GM12878 (cell line): ENCODE results near the gene C1S. TPM values are rescaled to one million over a fixed set of nuclear protein-coding genes. Genes with fewer than 3 reads are reported as not detected.

Source experiments
- ATAC-seq: fragments of 200-7000 bp; cut with Tn5 transposase; 3 replicates; pipeline ENCODE4 v1.9.1; 2020; ENCODE audit warnings: mild to moderate bottlenecking, moderate library complexity
- BruUV-seq: library from RNA; stranded (reverse); fragments of 400-500 nt; replicated peaks from 2 replicates; lab custom pipeline; 2021; lab: Mats Ljungman, UMichigan
- CTCF ChIA-PET: fragments of 300-600 bp; sonication (Branson Sonifier 250); formaldehyde crosslinking; extraction: SDS; loops from one replicate; lab custom pipeline; 2021; ENCODE audit warnings: inconsistent platforms; lab: Yijun Ruan, JAX
- POLR2A ChIA-PET: fragments of 350-600 bp; formaldehyde crosslinking; extraction: SDS; loops from one replicate; lab custom pipeline; 2021; ENCODE audit warnings: inconsistent platforms; lab: Charles Lee
- RAD21 ChIA-PET: fragments of 300-600 bp; sonication (Branson Sonifier 250); formaldehyde crosslinking; loops from one replicate; lab custom pipeline; 2023; ENCODE audit warnings: antibody characterized with exemption; ENCODE audit not compliant: unreplicated experiment; lab: Charles Lee
- SMC1A ChIA-PET: fragments of 300-600 bp; sonication (Branson Sonifier 250); formaldehyde crosslinking; loops from one replicate; lab custom pipeline; 2023; ENCODE audit not compliant: unreplicated experiment, uncharacterized antibody; lab: Charles Lee
- DNase-seq: peaks from one replicate; pipeline ENCODE4 v3.0.0-alpha.2; 2011; ENCODE audit warnings: low read depth, low spot score
- FAIRE-seq: peaks from 3 replicates; lab custom pipeline; 2011; peaks lifted over from hg19 to GRCh38; lab: Jason Lieb, UNC
- H2AFZ ChIP-seq: 2 replicates; pipeline ENCODE4 v1.6.0; 2011; ENCODE audit warnings: low read depth, low read length, control low read depth; ENCODE audit not compliant: control insufficient read depth
- H3K27ac ChIP-seq: 2 replicates; pipeline ENCODE4 v1.5.1; 2011; ENCODE audit warnings: control low read depth; ENCODE audit not compliant: control insufficient read depth, insufficient read depth
- H3K27me3 ChIP-seq, 2 experiments: replicated peaks in 1 of 2; 2 replicates each; pipeline versions ENCODE4 v1.6.0 to v1.6.1; 2011; ENCODE audit warnings: low read length in 1 of 2; ENCODE audit not compliant: control insufficient read depth in 2 of 2, insufficient read depth in 2 of 2
- H3K36me3 ChIP-seq, 2 experiments: 2 replicates each; pipeline ENCODE4 v1.5.1; 2011; ENCODE audit warnings: low read length in 1 of 2; ENCODE audit not compliant: control insufficient read depth in 2 of 2, insufficient read depth in 2 of 2
- H3K4me1 ChIP-seq: 2 replicates; pipeline ENCODE4 v1.6.1; 2011; ENCODE audit warnings: mild to moderate bottlenecking, low read length, moderate library complexity, mixed read lengths; ENCODE audit not compliant: control insufficient read depth, insufficient read depth
- H3K4me2 ChIP-seq: 2 replicates; pipeline ENCODE4 v1.6.0; 2011; ENCODE audit warnings: control low read depth; ENCODE audit not compliant: control insufficient read depth, insufficient read depth
- H3K4me3 ChIP-seq: fragments of 200-600 bp; sonication (generic); 2 replicates; pipeline ENCODE4 v1.5.1; 2016
- H3K79me2 ChIP-seq: 2 replicates; pipeline ENCODE4 v1.6.0; 2011; ENCODE audit warnings: low read length; ENCODE audit not compliant: control insufficient read depth, insufficient read depth
- H3K9ac ChIP-seq: 2 replicates; pipeline ENCODE4 v1.8.0; 2011; ENCODE audit warnings: low read length, control low read depth, mixed read lengths; ENCODE audit not compliant: control insufficient read depth, insufficient read depth
- H3K9me3 ChIP-seq: replicated peaks from 3 replicates; pipeline ENCODE4 v1.5.1; 2011; ENCODE audit warnings: mild to moderate bottlenecking, low read length; ENCODE audit not compliant: control insufficient read depth, insufficient read depth
- H4K20me1 ChIP-seq: 2 replicates; pipeline ENCODE4 v1.6.0; 2011; ENCODE audit not compliant: control insufficient read depth, insufficient read depth
- EGR1 ChIP-seq, 2 experiments: IDR thresholded peaks; 1 replicate in 1 of 2; 2 replicates in 1 of 2; pipeline ENCODE4 v1.6.1; 2011 to 2012; ENCODE audit warnings: low read depth in 2 of 2, low read length in 2 of 2, borderline replicate concordance in 1 of 2, mild to moderate bottlenecking in 1 of 2, moderate library complexity in 1 of 2
- IKZF1 ChIP-seq: fragments of 450-650 bp; conservative IDR thresholded peaks from 2 replicates; pipeline ENCODE4 v1.6.1; 2017; ENCODE audit warnings: antibody characterized with exemption, mild to moderate bottlenecking
- MTA2 ChIP-seq: fragments of 450-650 bp; IDR thresholded peaks from 2 replicates; pipeline ENCODE4 v1.6.1; 2016; ENCODE audit warnings: low read depth, mild to moderate bottlenecking, moderate library complexity
- MXI1 ChIP-seq: fragments of 150-350 bp; IDR thresholded peaks from 2 replicates; pipeline ENCODE4 v1.6.1; 2011; ENCODE audit warnings: low read depth, mild to moderate bottlenecking, inconsistent platforms, low read length, improper control_type of control experiment
- RFX5 ChIP-seq: IDR thresholded peaks from 2 replicates; pipeline ENCODE4 v1.6.1; 2011; ENCODE audit warnings: low read depth, low read length, improper control_type of control experiment
- SMAD1 ChIP-seq: fragments of 450-650 bp; IDR thresholded peaks from 2 replicates; pipeline ENCODE4 v1.6.1; 2018; ENCODE audit warnings: mild to moderate bottlenecking, low read depth; ENCODE audit not compliant: partially characterized antibody
- STAT1 ChIP-seq: fragments of 450-650 bp; conservative IDR thresholded peaks from 2 replicates; pipeline ENCODE4 v1.6.1; 2014; ENCODE audit warnings: antibody characterized with exemption, mild to moderate bottlenecking
- whole genome bisulfite sequencing: methylation state at CpG from one replicate; pipeline ENCODE4 v1.1.6; 2016; ENCODE audit warnings: low lambda C conversion rate; ENCODE audit not compliant: insufficient replicate concordance, insufficient coverage; ENCODE audit errors: missing lambda C conversion rate; 5-methylcytosine and 5-hydroxymethylcytosine counted together
- in situ Hi-C: fragments of 300-500 bp; cut with MboI; formaldehyde crosslinking; loops from 9 replicates; pipeline ENCODE4 v1.14.3; 2018; ENCODE audit warnings: mixed read lengths
- intact Hi-C: fragments of 100-400 bp; cut with micrococcal nuclease; formaldehyde crosslinking; loops from one replicate; pipeline ENCODE4 v1.14.2; 2022; ENCODE audit not compliant: unreplicated experiment
- polyA plus RNA-seq, 11 experiments: library from polyadenylated mRNA; depleted of rRNA in 4 of 11; unstranded in 6 of 11; stranded (reverse) in 5 of 11; fragments of >200 nt; fragmentation: Nextera tagmentation in 4 of 11; fragmentation: Illumina TruSeq in 1 of 11; extraction: Ambion mirVana in 4 of 11; extraction: Trizol in 1 of 11; gene quantifications; 1 replicate in 1 of 11; 2 replicates in 10 of 11; pipeline versions ENCODE4 v1.2.1 to v1.2.3, GENCODE V29; 2011 to 2016; ENCODE audit warnings: inconsistent platforms in 2 of 11, missing spikeins in 2 of 11, low read depth in 1 of 11
- total RNA-seq, 4 experiments: library from RNA; depleted of rRNA in 3 of 4; stranded (reverse); fragments of >200 nt in 3 of 4; fragmentation: Illumina TruSeq in 1 of 4; extraction: Trizol in 1 of 4; gene quantifications; 2 replicates each; pipeline versions ENCODE4 v1.2.1 to v1.2.3, GENCODE V29; 2013 to 2021
- TF ChIP-seq, protein P1 (sequence below): fragments of 450-650 bp; IDR thresholded peaks from 2 replicates; pipeline ENCODE4 v1.6.1; 2017; ENCODE audit warnings: antibody characterized with exemption, mild to moderate bottlenecking, moderate library complexity
- TF ChIP-seq, protein P2 (sequence below): fragments of 450-650 bp; IDR thresholded peaks from 2 replicates; pipeline ENCODE4 v1.6.1; 2016; ENCODE audit warnings: mild to moderate bottlenecking, moderate library complexity, borderline replicate concordance

C1S gene
- total and polyA plus RNA-seq, 10 of the 15 experiments (the other 5 are each of a cell fraction or from before 2014, with no cell fraction given): 0.10 to 1.4 (median 0.42) TPM

DNA sequence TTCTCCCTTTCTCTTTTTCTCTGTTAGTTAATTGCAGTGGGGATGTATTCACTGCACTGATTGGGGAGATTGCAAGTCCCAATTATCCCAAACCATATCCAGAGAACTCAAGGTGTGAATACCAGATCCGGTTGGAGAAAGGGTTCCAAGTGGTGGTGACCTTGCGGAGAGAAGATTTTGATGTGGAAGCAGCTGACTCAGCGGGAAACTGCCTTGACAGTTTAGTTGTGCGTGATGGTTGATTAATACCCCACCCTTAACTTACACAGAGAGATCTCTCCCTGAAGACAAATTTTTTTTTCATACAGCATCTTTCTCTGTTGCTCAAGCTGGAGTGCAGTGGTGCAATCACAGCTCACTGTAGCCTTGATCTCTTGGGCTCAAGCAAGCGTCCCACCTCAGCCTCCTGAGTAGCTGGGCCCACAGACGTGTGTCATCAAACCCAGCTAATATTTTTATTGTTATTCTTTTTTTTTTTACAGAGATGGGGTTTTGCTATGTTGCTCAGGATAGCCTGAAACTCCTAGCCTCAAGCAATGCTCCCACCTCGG lies 4.6 kb downstream of the C1S start:
- Histone ChIP-seq H2AFZ (no peak overlapping the region), H3K4me2 (no peak overlapping the region), H3K27me3 (peaks cover 0 to 3% of the 10 kb centered on the region in 2 experiments; a peak in 2 of 4 replicates), H3K36me3 (no peaks in the 10 kb centered on the region), H3K79me2 (no peaks in the 10 kb centered on the region), H3K9ac (no peak overlapping the region), H3K27ac (no peak overlapping the region), H3K4me1 (no peaks in the 10 kb centered on the region), H3K4me3 (no peak overlapping the region), H4K20me1 (no peaks in the 10 kb centered on the region; the same call in 1 of the 2 replicates), H3K9me3 (no peaks in the 10 kb centered on the region)
- TF ChIP-seq MXI1 (no peak), SMAD1 (no peak), RFX5 (no peak), EGR1 (IDR thresholded peaks at IDR 0.05; ENCODE audit: borderline replicate concordance in 1 of 2, low read depth in 2 of 2, low read length in 2 of 2) (no peak), IKZF1 (no peak), STAT1 (no peak), MTA2 (no peak)
- TF ChIP-seq, protein P1, sequence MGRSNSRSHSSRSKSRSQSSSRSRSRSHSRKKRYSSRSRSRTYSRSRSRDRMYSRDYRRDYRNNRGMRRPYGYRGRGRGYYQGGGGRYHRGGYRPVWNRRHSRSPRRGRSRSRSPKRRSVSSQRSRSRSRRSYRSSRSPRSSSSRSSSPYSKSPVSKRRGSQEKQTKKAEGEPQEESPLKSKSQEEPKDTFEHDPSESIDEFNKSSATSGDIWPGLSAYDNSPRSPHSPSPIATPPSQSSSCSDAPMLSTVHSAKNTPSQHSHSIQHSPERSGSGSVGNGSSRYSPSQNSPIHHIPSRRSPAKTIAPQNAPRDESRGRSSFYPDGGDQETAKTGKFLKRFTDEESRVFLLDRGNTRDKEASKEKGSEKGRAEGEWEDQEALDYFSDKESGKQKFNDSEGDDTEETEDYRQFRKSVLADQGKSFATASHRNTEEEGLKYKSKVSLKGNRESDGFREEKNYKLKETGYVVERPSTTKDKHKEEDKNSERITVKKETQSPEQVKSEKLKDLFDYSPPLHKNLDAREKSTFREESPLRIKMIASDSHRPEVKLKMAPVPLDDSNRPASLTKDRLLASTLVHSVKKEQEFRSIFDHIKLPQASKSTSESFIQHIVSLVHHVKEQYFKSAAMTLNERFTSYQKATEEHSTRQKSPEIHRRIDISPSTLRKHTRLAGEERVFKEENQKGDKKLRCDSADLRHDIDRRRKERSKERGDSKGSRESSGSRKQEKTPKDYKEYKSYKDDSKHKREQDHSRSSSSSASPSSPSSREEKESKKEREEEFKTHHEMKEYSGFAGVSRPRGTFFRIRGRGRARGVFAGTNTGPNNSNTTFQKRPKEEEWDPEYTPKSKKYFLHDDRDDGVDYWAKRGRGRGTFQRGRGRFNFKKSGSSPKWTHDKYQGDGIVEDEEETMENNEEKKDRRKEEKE: no peak
- TF ChIP-seq, protein P2, sequence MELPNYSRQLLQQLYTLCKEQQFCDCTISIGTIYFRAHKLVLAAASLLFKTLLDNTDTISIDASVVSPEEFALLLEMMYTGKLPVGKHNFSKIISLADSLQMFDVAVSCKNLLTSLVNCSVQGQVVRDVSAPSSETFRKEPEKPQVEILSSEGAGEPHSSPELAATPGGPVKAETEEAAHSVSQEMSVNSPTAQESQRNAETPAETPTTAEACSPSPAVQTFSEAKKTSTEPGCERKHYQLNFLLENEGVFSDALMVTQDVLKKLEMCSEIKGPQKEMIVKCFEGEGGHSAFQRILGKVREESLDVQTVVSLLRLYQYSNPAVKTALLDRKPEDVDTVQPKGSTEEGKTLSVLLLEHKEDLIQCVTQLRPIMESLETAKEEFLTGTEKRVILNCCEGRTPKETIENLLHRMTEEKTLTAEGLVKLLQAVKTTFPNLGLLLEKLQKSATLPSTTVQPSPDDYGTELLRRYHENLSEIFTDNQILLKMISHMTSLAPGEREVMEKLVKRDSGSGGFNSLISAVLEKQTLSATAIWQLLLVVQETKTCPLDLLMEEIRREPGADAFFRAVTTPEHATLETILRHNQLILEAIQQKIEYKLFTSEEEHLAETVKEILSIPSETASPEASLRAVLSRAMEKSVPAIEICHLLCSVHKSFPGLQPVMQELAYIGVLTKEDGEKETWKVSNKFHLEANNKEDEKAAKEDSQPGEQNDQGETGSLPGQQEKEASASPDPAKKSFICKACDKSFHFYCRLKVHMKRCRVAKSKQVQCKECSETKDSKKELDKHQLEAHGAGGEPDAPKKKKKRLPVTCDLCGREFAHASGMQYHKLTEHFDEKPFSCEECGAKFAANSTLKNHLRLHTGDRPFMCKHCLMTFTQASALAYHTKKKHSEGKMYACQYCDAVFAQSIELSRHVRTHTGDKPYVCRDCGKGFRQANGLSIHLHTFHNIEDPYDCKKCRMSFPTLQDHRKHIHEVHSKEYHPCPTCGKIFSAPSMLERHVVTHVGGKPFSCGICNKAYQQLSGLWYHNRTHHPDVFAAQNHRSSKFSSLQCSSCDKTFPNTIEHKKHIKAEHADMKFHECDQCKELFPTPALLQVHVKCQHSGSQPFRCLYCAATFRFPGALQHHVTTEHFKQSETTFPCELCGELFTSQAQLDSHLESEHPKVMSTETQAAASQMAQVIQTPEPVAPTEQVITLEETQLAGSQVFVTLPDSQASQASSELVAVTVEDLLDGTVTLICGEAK: no peak
- ChIA-PET CTCF (interaction anchor here (0.7 to 0.8 kb wide), 2 partner anchors 11 to 76 kb away, joined by 3 read pairs; no protein-coding TSS in a partner anchor), RAD21 (no interaction called here), POLR2A (no interaction called here), SMC1A (no interaction called here)
- in situ Hi-C loops: no loop called here
- no peak for FAIRE-seq
- BruUV-seq: no TSS peak
- WGBS: 40% methylated on average over 7 of the region's 7 CpGs
- intact Hi-C loops: no loop called here
- no peak for DNase-seq
- no peak for ATAC-seq
